ENCODE data around the gene ACTA2.

- no peak for TF ChIP-seq CTCF (conservative IDR thresholded peaks at IDR 0.05)
- no peak for TF ChIP-seq EZH2 (IDR thresholded peaks at IDR 0.05; ENCODE audit: low read depth)
Observed at GRCh38 chr10:88908194-88908593, 44.4 kb downstream of the ACTA2 start.

Measured in PC-9 (cell line).